Measurements from ENCODE around the gene COG2.
"Not testable (repeated sequence)": the region's sequence is repeated elsewhere in the genome, so short reads cannot be mapped to it uniquely, and the experiment has no call there.

COG2 gene

GRCh38 chr1:230715510-230715909 lies 73.2 kb downstream of the COG2 start:
- DNase-seq (ENCODE audit: low read depth) = no peak

GRCh38 chr1:230716453-230716852 lies 74.2 kb downstream of the COG2 start:
- DNase-seq (ENCODE audit: low read depth) = not testable (repeated sequence)

GRCh38 chr1:230717251-230717650 lies 75.0 kb downstream of the COG2 start:
- DNase-seq (ENCODE audit: low read depth) = no peak

GRCh38 chr1:230721849-230722522 lies 79.7 kb downstream of the COG2 start:
- DNase-seq (ENCODE audit: low read depth) = not testable (repeated sequence)

GRCh38 chr1:230725256-230726012 lies 83.2 kb downstream of the COG2 start:
- no peak for DNase-seq (ENCODE audit: low read depth)

GRCh38 chr1:230728710-230729392 lies 86.6 kb downstream of the COG2 start:
- no peak for DNase-seq (ENCODE audit: low read depth)

- DNase-seq (ENCODE audit: low read depth) = no peak
Measured at GRCh38 chr1:230730977-230731376, 88.7 kb downstream of the COG2 start.

- DNase-seq (ENCODE audit: low read depth) = no peak
Measured at GRCh38 chr1:230735447-230735846, 93.2 kb downstream of the COG2 start.

GRCh38 chr1:230737622-230738262 lies 95.5 kb downstream of the COG2 start:
- DNase-seq (ENCODE audit: low read depth) = no peak

- no peak for DNase-seq (ENCODE audit: low read depth)
Measured at GRCh38 chr1:230739564-230740290, 97.4 kb downstream of the COG2 start.

Data from stimulated activated CD8-positive, alpha-beta memory T cell treated with anti-CD3 and anti-CD28 coated beads, Interleukin-15, amount 100 ng/mL, for 1 hour (primary cell).